ENCODE data around the gene COL24A1. TPM values are rescaled to one million over a fixed set of nuclear protein-coding genes. Genes with fewer than 3 reads are reported as not detected.

Gene COL24A1
- total RNA-seq = not detected

- Mint-ChIP-seq H3K27ac (no peak within 1 kb of the TSS), H3K36me3 (peaks cover 7% of the 10 kb centered on the region in 2 donors), H3K9me3 (peaks cover 2 to 4% of the 10 kb centered on the region in 2 donors)
- ATAC-seq (no peak), DNase-seq (ENCODE audit: low spot score in 2 of 2) (peak in 1 of 2 donors; percentile 7)
Measured at GRCh38 chr1:86156566-86157455, at the start of gene COL24A1. Gene COL24A1 (minus strand): TSS chr1:86156772. CDS start chr1:86156396, 376 bp downstream.

GRCh38 chr1:86205741-86206140 lies 49.2 kb upstream of the COL24A1 start:
- no peak overlapping the region for H3K27ac Mint-ChIP-seq
- H3K9me3 Mint-ChIP-seq = no peaks in the 10 kb centered on the region
- DNase-seq (ENCODE audit: low spot score in 2 of 2) = no peak
- no peak for ATAC-seq
- H3K36me3 Mint-ChIP-seq = no peaks in the 10 kb centered on the region

DNA sequence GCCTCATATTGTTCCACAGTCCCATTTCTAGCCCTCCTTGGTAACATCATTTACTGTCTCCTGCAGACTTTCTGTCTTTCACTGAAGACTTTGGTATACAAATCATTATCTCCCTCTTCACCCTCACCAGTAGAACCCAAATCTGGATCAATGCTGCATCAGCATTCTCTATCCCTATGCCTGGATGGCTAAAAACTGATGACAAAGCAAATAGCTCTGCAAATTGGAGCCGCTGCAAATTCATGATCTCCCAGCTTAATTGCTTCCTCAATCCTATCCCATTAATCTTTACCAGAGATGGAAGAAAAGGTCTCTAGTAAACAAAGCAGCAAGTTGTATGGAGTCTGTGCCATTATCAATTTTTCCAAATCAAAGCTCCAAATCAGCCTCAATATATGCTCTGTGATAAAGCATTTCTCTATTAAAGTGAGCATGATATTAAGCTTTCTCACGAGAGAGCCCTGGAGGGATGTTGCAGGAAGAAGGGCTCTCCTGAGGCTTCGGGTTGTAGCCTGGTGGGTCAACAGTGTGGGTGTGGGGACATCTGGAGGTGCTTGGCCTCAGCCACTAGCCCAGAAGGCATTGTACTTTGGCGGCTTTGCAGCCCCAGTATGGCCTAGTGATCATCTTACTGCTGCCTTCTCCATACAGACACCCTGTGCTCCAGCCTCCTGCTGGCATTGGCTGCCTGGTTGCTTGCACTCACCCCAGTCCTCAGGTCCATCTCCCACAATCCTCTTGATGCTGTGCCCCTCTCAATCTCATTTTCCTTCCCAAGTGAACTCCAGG lies 46.2 kb upstream of the COL24A1 start:
- no peak for ATAC-seq

DNA sequence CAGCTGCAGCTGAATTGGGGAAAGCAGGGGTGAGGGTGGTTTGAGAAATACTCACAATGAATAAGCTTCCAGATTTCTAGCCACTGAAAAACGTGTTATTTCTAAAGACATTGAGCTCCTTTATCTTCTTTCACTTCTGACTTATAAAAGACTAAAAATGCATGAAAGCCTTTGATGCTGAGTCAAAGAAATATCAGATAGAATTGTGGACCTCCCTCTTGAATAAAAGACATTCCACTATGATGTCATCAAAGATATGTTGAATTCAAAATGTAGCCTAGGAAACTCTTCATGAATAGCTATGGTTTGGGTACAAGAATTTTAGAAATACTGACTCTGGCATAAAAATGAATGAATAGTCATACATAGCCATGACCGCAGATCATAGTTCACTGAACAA lies 44.7 kb upstream of the COL24A1 start:
- Mint-ChIP-seq H3K36me3 (no peaks in the 10 kb centered on the region), H3K27ac (no peak overlapping the region), H3K9me3 (no peaks in the 10 kb centered on the region)
- ATAC-seq = no peak
- DNase-seq (ENCODE audit: low spot score in 2 of 2) = no peak

More for the DNA sequence above, 46.2 kb upstream of the COL24A1 start:
- no peaks in the 10 kb centered on the region for H3K9me3 Mint-ChIP-seq
- no peak overlapping the region for H3K27ac Mint-ChIP-seq
- no peaks in the 10 kb centered on the region for H3K36me3 Mint-ChIP-seq
- DNase-seq (ENCODE audit: low spot score in 2 of 2) = no peak

DNA sequence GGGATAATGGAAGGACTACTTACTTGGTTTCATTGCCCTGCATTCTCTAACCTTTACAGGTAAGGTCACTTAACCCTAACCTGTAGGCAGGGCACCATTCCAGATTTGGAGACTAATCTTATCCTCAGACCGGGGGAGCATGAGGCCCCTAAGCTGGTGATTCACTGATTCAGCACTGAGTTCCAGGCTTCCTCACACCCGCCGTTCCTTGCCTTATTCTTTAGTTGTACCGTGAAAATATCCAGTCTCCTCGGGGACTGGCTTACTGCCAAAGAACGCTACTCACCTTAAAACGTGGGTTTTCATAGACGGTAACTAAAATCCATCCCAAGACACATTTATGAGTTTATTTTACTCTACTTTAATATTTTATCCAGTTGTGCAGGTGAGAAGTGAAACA lies 44.3 kb upstream of the COL24A1 start:
- no peaks in the 10 kb centered on the region for H3K9me3 Mint-ChIP-seq
- H3K27ac Mint-ChIP-seq = no peak overlapping the region
- no peak for ATAC-seq

GRCh38 chr1:86197206-86197855 lies 40.8 kb upstream of the COL24A1 start:
- Mint-ChIP-seq H3K27ac (no peak overlapping the region), H3K9me3 (no peaks in the 10 kb centered on the region), H3K36me3 (no peaks in the 10 kb centered on the region)
- no peak for DNase-seq (ENCODE audit: low spot score in 2 of 2)
- ATAC-seq = no peak

More for the DNA sequence above, 44.3 kb upstream of the COL24A1 start:
- no peaks in the 10 kb centered on the region for H3K36me3 Mint-ChIP-seq
- DNase-seq (ENCODE audit: low spot score in 2 of 2) = no peak

GRCh38 chr1:86195281-86195680 lies 38.7 kb upstream of the COL24A1 start:
- H3K36me3 Mint-ChIP-seq = no peaks in the 10 kb centered on the region
- H3K9me3 Mint-ChIP-seq = peaks cover 5 to 6% of the 10 kb centered on the region in 2 donors
- ATAC-seq (no peak), DNase-seq (ENCODE audit: low spot score in 2 of 2) (no peak)
- H3K27ac Mint-ChIP-seq = no peak overlapping the region

GRCh38 chr1:86194491-86195034 lies 38.0 kb upstream of the COL24A1 start:
- Mint-ChIP-seq H3K9me3 (peaks cover 5 to 6% of the 10 kb centered on the region in 2 donors), H3K36me3 (no peaks in the 10 kb centered on the region)

DNA sequence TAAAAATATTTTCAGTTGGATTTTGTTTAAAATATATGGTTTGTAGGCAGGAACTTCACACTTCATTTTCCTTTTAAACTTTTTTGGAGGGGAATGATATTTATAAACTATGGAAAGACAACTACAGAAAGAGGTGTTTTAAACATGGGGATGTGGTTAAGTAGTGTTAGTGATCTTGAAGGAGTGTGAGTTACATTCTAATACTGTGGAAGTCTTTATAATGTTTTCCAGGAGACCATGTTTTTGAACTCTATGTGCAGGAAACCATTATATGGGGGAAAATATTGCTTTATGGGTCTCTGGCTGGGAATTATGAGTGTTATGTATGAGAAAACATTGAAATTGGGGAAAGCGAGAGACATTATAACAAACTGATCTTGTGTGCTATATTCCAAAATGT lies 35.8 kb upstream of the COL24A1 start:
- no peaks in the 10 kb centered on the region for H3K36me3 Mint-ChIP-seq
- no peak for ATAC-seq
- H3K9me3 Mint-ChIP-seq = peaks cover 5 to 6% of the 10 kb centered on the region in 2 donors

More at GRCh38 chr1:86194491-86195034, 38.0 kb upstream of the COL24A1 start:
- ATAC-seq = no peak
- no peak for DNase-seq (ENCODE audit: low spot score in 2 of 2)
- no peak overlapping the region for H3K27ac Mint-ChIP-seq

DNA sequence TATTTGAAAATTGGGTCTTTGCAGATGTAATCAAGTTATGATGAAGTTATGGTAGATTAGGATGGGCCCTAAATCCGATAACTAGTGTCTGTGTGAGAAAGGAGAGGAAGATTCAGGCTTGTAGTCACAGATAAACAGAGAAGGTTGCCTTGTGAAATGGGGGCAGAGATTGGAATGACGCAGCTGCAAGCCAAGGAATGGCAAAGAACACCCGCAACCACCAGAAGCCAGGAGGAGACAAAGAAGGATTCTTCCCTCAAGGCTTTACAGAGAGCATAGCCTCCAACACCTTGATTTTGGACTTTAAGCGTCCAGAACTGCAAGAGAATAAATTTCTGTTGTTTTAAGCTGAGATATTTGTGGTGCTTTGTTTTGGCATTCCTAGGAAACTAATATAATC lies 35.4 kb upstream of the COL24A1 start:
- H3K36me3 Mint-ChIP-seq = no peaks in the 10 kb centered on the region

More for the DNA sequence above, 35.8 kb upstream of the COL24A1 start:
- no peak overlapping the region for H3K27ac Mint-ChIP-seq
- DNase-seq (ENCODE audit: low spot score in 2 of 2) = no peak

DNA sequence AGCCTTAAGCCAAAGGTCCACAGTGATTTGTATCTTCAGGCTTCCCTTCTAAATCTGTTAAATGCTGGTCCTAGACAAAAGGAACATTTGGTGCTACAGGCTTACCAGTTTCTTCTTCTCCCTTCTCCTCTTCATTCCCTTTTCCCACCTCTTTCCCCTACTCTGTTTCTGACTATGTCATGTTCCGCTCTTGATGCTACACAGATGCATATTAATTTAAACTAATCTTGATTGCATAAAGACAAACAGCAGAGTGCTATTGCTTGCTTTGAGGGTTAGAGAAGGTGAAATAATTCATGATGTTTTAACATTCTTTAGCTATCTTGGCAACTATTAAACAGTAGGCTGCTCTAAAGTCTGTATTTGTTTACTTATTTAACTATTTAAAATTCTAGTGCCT lies 34.3 kb upstream of the COL24A1 start:
- Mint-ChIP-seq H3K9me3 (peaks cover 5 to 6% of the 10 kb centered on the region in 2 donors), H3K27ac (no peak overlapping the region)
- no peak for ATAC-seq

More for the DNA sequence above, 35.4 kb upstream of the COL24A1 start:
- no peak for DNase-seq (ENCODE audit: low spot score in 2 of 2)
- H3K27ac Mint-ChIP-seq = no peak overlapping the region
- no peak for ATAC-seq
- peaks cover 5 to 6% of the 10 kb centered on the region in 2 donors for H3K9me3 Mint-ChIP-seq

GRCh38 chr1:86184426-86184825 lies 27.9 kb upstream of the COL24A1 start:
- ATAC-seq (no peak), DNase-seq (ENCODE audit: low spot score in 2 of 2) (no peak)
- Mint-ChIP-seq H3K9me3 (no peaks in the 10 kb centered on the region), H3K27ac (no peak overlapping the region), H3K36me3 (no peaks in the 10 kb centered on the region)

More for the DNA sequence above, 34.3 kb upstream of the COL24A1 start:
- no peaks in the 10 kb centered on the region for H3K36me3 Mint-ChIP-seq
- no peak for DNase-seq (ENCODE audit: low spot score in 2 of 2)

GRCh38 chr1:86183810-86184209 lies 27.2 kb upstream of the COL24A1 start:
- DNase-seq (ENCODE audit: low spot score in 2 of 2) (no peak), ATAC-seq (no peak)
- Mint-ChIP-seq H3K27ac (no peak overlapping the region), H3K36me3 (no peaks in the 10 kb centered on the region), H3K9me3 (no peaks in the 10 kb centered on the region)

GRCh38 chr1:86176226-86176625 lies 19.7 kb upstream of the COL24A1 start:
- no peak for ATAC-seq
- Mint-ChIP-seq H3K27ac (no peak overlapping the region), H3K9me3 (no peaks in the 10 kb centered on the region), H3K36me3 (no peaks in the 10 kb centered on the region)
- DNase-seq (ENCODE audit: low spot score in 2 of 2) = no peak

DNA sequence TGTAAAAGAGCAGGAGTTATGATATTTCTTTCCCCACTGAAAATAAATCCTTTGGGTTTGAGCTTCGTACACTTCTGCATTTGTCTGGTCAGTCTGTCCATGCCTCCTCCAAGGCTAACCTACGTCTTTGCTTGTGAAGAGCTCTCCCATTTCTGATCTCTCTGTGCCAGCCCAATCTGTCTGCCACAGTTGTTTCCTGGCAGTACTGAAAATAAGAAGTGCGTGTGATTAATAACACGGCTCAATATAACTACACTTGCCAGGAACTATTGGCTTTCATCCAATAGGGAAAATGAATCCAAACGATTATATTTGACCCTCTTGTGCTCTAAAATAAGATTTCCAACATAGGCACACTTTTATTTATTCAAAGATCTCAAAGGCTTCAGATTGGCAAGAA lies 19.2 kb upstream of the COL24A1 start:
- no peak overlapping the region for H3K27ac Mint-ChIP-seq
- no peaks in the 10 kb centered on the region for H3K9me3 Mint-ChIP-seq
- DNase-seq (ENCODE audit: low spot score in 2 of 2) = no peak
- ATAC-seq = no peak
- H3K36me3 Mint-ChIP-seq = no peaks in the 10 kb centered on the region

GRCh38 chr1:86169625-86170024 lies 13.1 kb upstream of the COL24A1 start:
- DNase-seq (ENCODE audit: low spot score in 2 of 2) = no peak
- Mint-ChIP-seq H3K9me3 (peaks cover 12 to 13% of the 10 kb centered on the region in 2 donors), H3K36me3 (peaks cover 7 to 23% of the 10 kb centered on the region in 2 donors), H3K27ac (no peak overlapping the region)
- no peak for ATAC-seq

Data from activated naive CD4-positive, alpha-beta T cell treated with anti-CD3 and anti-CD28 coated beads, Interleukin-2, amount 50 U/mL, for 72 hours (primary cell).